ENCODE results near the gene AGBL1. TPM values are rescaled to one million over a fixed set of nuclear protein-coding genes. Genes with fewer than 3 reads are reported as not detected.

AGBL1 gene
- total RNA-seq, 1 experiment from 2014 or later, result not detected

DNA sequence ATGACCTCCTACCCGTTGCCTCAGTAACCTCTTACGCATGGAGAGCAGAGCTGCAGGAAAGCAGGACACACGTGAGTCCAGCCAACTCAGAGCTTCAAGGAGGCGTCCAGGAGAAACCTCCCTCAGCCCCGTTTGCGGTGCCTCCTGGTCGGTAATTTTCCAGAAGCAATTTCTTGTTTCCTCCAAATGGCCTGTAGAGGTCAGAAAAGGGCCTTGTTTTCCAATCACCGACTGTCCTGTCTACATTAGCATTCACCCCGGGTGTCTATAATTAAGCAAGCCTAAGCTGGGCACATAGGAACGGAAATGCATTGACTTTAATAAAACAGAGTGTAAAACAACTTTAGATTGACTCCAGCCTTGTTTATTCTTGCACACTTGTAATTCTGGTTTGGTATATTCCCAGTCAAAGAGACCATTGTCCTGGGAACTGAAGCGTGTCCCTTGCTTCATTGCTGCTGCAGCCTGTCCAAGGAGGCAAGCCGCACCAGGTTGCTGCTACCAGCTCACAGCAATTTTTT lies 836.2 kb downstream of the AGBL1 start:
- ChIA-PET POLR2A (ENCODE audit: low non-redundant PET) (no interaction called here), CTCF (no interaction called here)

DNA sequence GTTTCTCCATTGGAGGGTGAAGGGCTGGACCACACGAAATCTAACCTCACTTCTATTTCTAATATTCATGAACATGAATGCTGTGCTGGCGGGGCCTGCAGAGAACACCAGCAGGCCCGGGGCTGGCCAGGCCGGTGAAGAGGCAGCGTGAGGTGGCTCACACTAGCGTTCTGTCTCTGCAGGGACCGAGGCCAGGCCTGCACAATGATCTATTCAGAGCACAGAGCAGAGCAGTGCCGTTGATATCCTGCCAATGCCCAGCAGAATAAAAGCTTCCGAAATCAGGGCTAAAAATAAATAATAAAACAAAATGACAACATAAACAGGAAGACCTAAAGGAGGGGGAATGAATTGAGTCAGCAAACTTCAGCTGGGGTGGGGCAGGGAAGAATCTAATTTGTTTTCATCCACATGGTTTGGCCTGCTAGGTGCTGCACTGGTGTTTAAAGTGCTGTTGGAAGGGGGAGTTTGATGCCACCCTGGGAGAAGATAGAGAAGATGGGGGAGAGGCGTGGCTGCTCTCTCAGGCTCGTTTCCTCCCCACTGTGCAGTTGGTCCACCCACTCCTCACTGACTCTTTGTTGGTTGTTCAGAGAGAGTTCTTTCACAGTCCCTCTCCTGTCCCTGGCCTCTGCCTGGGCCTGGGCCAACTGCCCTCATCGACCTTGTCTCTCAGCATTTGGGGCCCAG lies 837.1 kb downstream of the AGBL1 start:
- no peaks in the 10 kb centered on the region for H3K9me3 ChIP-seq (ENCODE audit: low read depth, low read length, poor library complexity, severe bottlenecking)
- intact Hi-C loops (cut with micrococcal nuclease; ENCODE audit: unreplicated experiment), result loop anchor here (10.0 kb wide), 1 partner anchor 1328 kb away; no protein-coding TSS in a partner anchor
- H3K36me3 ChIP-seq (ENCODE audit: insufficient read depth, low read length, poor library complexity, severe bottlenecking), result no peaks in the 10 kb centered on the region
- no peak overlapping the region for H3K27ac ChIP-seq (ENCODE audit: low read depth, low read length, poor library complexity, severe bottlenecking)
- H3K4me1 ChIP-seq (ENCODE audit: insufficient read depth, low read length, poor library complexity, severe bottlenecking), result no peaks in the 10 kb centered on the region
- CTCF ChIA-PET, result no interaction called here
- H3K27me3 ChIP-seq (replicated peaks; ENCODE audit: insufficient read depth, low read depth, low read length, poor library complexity), result no peaks in the 10 kb centered on the region
- POLR2A ChIA-PET (ENCODE audit: low non-redundant PET), result no interaction called here
- BruUV-seq (replicated peaks), result no TSS peak
- DNase-seq (ENCODE audit: low spot score), result no peak
- H3K4me3 ChIP-seq (ENCODE audit: low read depth, low read length, poor library complexity, severe bottlenecking), result no peak overlapping the region
- no peak for TF ChIP-seq EZH2 (IDR thresholded peaks at IDR 0.05; ENCODE audit: borderline replicate concordance, low read depth, low read length, poor library complexity, severe bottlenecking)
- TF ChIP-seq, protein P1, sequence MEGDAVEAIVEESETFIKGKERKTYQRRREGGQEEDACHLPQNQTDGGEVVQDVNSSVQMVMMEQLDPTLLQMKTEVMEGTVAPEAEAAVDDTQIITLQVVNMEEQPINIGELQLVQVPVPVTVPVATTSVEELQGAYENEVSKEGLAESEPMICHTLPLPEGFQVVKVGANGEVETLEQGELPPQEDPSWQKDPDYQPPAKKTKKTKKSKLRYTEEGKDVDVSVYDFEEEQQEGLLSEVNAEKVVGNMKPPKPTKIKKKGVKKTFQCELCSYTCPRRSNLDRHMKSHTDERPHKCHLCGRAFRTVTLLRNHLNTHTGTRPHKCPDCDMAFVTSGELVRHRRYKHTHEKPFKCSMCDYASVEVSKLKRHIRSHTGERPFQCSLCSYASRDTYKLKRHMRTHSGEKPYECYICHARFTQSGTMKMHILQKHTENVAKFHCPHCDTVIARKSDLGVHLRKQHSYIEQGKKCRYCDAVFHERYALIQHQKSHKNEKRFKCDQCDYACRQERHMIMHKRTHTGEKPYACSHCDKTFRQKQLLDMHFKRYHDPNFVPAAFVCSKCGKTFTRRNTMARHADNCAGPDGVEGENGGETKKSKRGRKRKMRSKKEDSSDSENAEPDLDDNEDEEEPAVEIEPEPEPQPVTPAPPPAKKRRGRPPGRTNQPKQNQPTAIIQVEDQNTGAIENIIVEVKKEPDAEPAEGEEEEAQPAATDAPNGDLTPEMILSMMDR (conservative IDR thresholded peaks at IDR 0.05; ENCODE audit: low read depth, low read length), result no peak

More for the DNA sequence above, 836.2 kb downstream of the AGBL1 start:
- Histone ChIP-seq H3K4me1 (ENCODE audit: insufficient read depth, low read length, poor library complexity, severe bottlenecking) (no peaks in the 10 kb centered on the region), H3K36me3 (ENCODE audit: insufficient read depth, low read length, poor library complexity, severe bottlenecking) (no peaks in the 10 kb centered on the region), H3K9me3 (ENCODE audit: low read depth, low read length, poor library complexity, severe bottlenecking) (no peaks in the 10 kb centered on the region), H3K4me3 (ENCODE audit: low read depth, low read length, poor library complexity, severe bottlenecking) (no peak overlapping the region), H3K27me3 (replicated peaks; ENCODE audit: insufficient read depth, low read depth, low read length, poor library complexity) (no peaks in the 10 kb centered on the region), H3K27ac (ENCODE audit: low read depth, low read length, poor library complexity, severe bottlenecking) (no peak overlapping the region)
- intact Hi-C loops (cut with micrococcal nuclease; ENCODE audit: unreplicated experiment), result loop anchor here (10.0 kb wide), 1 partner anchor 1329 kb away; no protein-coding TSS in a partner anchor
- DNase-seq (ENCODE audit: low spot score), result peak; percentile 37
- no peak for TF ChIP-seq EZH2 (IDR thresholded peaks at IDR 0.05; ENCODE audit: borderline replicate concordance, low read depth, low read length, poor library complexity, severe bottlenecking)
- TF ChIP-seq, protein P1 (conservative IDR thresholded peaks at IDR 0.05; ENCODE audit: low read depth, low read length), result 0 out of 2 replicates have a peak, but pooled peaks have one; percentile 21
- BruUV-seq (replicated peaks), result no TSS peak

DNA sequence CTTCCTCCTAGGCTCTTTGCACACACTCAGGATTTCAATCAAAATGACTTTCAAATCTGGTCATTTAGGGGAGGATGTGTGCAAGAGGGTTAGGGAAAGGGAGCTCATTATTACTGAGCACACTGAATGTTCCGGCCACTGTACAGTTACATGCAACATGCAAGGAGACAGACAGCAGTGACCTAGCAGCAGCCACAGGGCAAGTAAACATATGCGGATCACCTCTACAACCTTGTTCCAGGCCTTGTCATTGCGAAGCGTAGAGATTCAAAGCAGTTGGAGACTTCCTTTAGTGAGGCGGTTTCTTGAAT lies 837.6 kb downstream of the AGBL1 start:
- DNase-seq (ENCODE audit: low spot score), result no peak
- intact Hi-C loops (cut with micrococcal nuclease; ENCODE audit: unreplicated experiment), result loop anchor here (10.0 kb wide), 1 partner anchor 1327 kb away; no protein-coding TSS in a partner anchor
- CTCF ChIA-PET, result no interaction called here

More for the DNA sequence above, 837.6 kb downstream of the AGBL1 start:
- POLR2A ChIA-PET (ENCODE audit: low non-redundant PET), result no interaction called here
- H3K36me3 ChIP-seq (ENCODE audit: insufficient read depth, low read length, poor library complexity, severe bottlenecking), result no peaks in the 10 kb centered on the region
- TF ChIP-seq, protein P1 (conservative IDR thresholded peaks at IDR 0.05; ENCODE audit: low read depth, low read length), result no peak
- TF ChIP-seq EZH2 (IDR thresholded peaks at IDR 0.05; ENCODE audit: borderline replicate concordance, low read depth, low read length, poor library complexity, severe bottlenecking), result no peak
- no peaks in the 10 kb centered on the region for H3K9me3 ChIP-seq (ENCODE audit: low read depth, low read length, poor library complexity, severe bottlenecking)
- H3K27me3 ChIP-seq (replicated peaks; ENCODE audit: insufficient read depth, low read depth, low read length, poor library complexity), result no peaks in the 10 kb centered on the region
- no peaks in the 10 kb centered on the region for H3K4me1 ChIP-seq (ENCODE audit: insufficient read depth, low read length, poor library complexity, severe bottlenecking)
- no peak overlapping the region for H3K27ac ChIP-seq (ENCODE audit: low read depth, low read length, poor library complexity, severe bottlenecking)
- H3K4me3 ChIP-seq (ENCODE audit: low read depth, low read length, poor library complexity, severe bottlenecking), result no peak overlapping the region
- no TSS peak for BruUV-seq (replicated peaks)
